ENCODE measurements around the gene NFKBIE. TPM values are rescaled to one million over a fixed set of nuclear protein-coding genes. Genes with fewer than 3 reads are reported as not detected.

NFKBIE gene
- total and polyA plus RNA-seq, 9 of the 15 experiments (the other 6 are each of a cell fraction or from before 2014, with no cell fraction given) = 2.1 to 16.4 (median 11.7) TPM

GRCh38 chr6:44257025-44257752 is 8.2 kb downstream of the NFKBIE start, which contains the start of gene SLC35B2 (continued):
- TF ChIP-seq ZFP91 (CRISPR knock-in tag; IDR thresholded peaks at IDR 0.05) (no peak), U2AF2 (optimal IDR thresholded peaks at IDR 0.05; ENCODE audit: low read depth, low read length) (no peak), ZNF121 (CRISPR knock-in tag; conservative IDR thresholded peaks at IDR 0.05) (no peak), E2F4 (CRISPR knock-in tag; IDR thresholded peaks at IDR 0.05; ENCODE audit: low read depth) (no peak), CBX8 (IDR thresholded peaks at IDR 0.05; ENCODE audit: borderline replicate concordance, extremely low read depth, low read depth, low read length, poor library complexity, severe bottlenecking) (no peak), PHF20 (IDR thresholded peaks at IDR 0.05; ENCODE audit: partially characterized antibody) (peak; percentile 89), ZNF184 (CRISPR knock-in tag; IDR thresholded peaks at IDR 0.05) (no peak), ZNF212 (CRISPR knock-in tag; IDR thresholded peaks at IDR 0.05) (no peak), TEAD4 (IDR thresholded peaks at IDR 0.05; ENCODE audit: low read length) (no peak), TEAD4 (CRISPR knock-in tag; IDR thresholded peaks at IDR 0.05; ENCODE audit: borderline replicate concordance) (no peak), ATF1 (CRISPR knock-in tag; IDR thresholded peaks at IDR 0.05) (peak; percentile 2; the same call in 1 of the 2 replicates), ATF1 (tag; IDR thresholded peaks at IDR 0.05) (peak; percentile 62), ZNF766 (CRISPR knock-in tag; conservative IDR thresholded peaks at IDR 0.05) (no peak), TAF1 (IDR thresholded peaks at IDR 0.05; ENCODE audit: control insufficient read depth, extremely low read depth, insufficient read depth, low read length, severe bottlenecking) (peak; percentile 66), ARID4B (CRISPR knock-in tag; IDR thresholded peaks at IDR 0.05) (peak; percentile 97), RNF219 (CRISPR knock-in tag; IDR thresholded peaks at IDR 0.05) (no peak), ATF4 (CRISPR knock-in tag; IDR thresholded peaks at IDR 0.05) (no peak)
